Chondrocyte (in vitro differentiated cells): ENCODE results near the gene PTPRQ. TPM values are rescaled to one million over a fixed set of nuclear protein-coding genes. Genes with fewer than 3 reads are reported as not detected.
A peak's percentile ranks its signal among the peaks of the same experiment; 100 is the strongest.
"Not testable (repeated sequence)": the region's sequence is repeated elsewhere in the genome, so short reads cannot be mapped to it uniquely, and the experiment has no call there.

ENCODE experiments used
- DNase-seq: peaks from one replicate; pipeline ENCODE4 v3.0.0; 2021; ENCODE audit warnings: mixed read lengths, low spot score
- H3K27ac Mint-ChIP-seq: one replicate; pipeline ENCODE4 v1.8.0; 2021; ENCODE audit warnings: mild to moderate bottlenecking, moderate library complexity, mixed read lengths; ENCODE audit not compliant: unreplicated experiment
- H3K27me3 Mint-ChIP-seq: 2 replicates; pipeline ENCODE4 v1.8.0; 2021; ENCODE audit warnings: low read depth, mixed read lengths
- H3K36me3 Mint-ChIP-seq: 2 replicates; pipeline ENCODE4 v1.8.0; 2021; ENCODE audit warnings: low read depth, mixed read lengths
- H3K4me1 Mint-ChIP-seq: 2 replicates; pipeline ENCODE4 v1.8.0; 2021; ENCODE audit warnings: low read depth, mild to moderate bottlenecking, mixed read lengths
- H3K4me3 Mint-ChIP-seq: one replicate; pipeline ENCODE4 v1.8.0; 2021; ENCODE audit warnings: mild to moderate bottlenecking, moderate library complexity, mixed read lengths; ENCODE audit not compliant: unreplicated experiment
- H3K9me3 Mint-ChIP-seq: 2 replicates; pipeline ENCODE4 v1.8.0; 2021; ENCODE audit warnings: low read depth, mixed read lengths
- CTCF ChIP-seq: fragments of 200-600 bp; sonication (generic); IDR thresholded peaks from 2 replicates; pipeline ENCODE4 v1.5.0; 2021; ENCODE audit warnings: antibody characterized with exemption, mild to moderate bottlenecking, moderate library complexity
- total RNA-seq: library from RNA; stranded (reverse); gene quantifications from 3 replicates; pipeline ENCODE4 v1.2.1, GENCODE V29; 2021

The PTPRQ gene
- total RNA-seq, 1 donor from 2014 or later: 0.10 TPM

- Mint-ChIP-seq H3K4me3 (no peak overlapping the region), H3K27me3 (no peaks in the 10 kb centered on the region), H3K4me1 (peaks cover 51% of the 10 kb centered on the region), H3K9me3 (peaks cover 11% of the 10 kb centered on the region), H3K27ac (no peak overlapping the region), H3K36me3 (no peaks in the 10 kb centered on the region)
- DNase-seq: no peak
- no peak for TF ChIP-seq CTCF
These were observed 1.4 kb upstream of the PTPRQ start for GRCh38 chr12:80442426-80443222.

- TF ChIP-seq CTCF: no peak
- DNase-seq: no peak
- H3K36me3 Mint-ChIP-seq: no peaks in the 10 kb centered on the region
- H3K27me3 Mint-ChIP-seq: no peaks in the 10 kb centered on the region
- H3K27ac Mint-ChIP-seq: peak overlapping the region; percentile 77
- H3K4me3 Mint-ChIP-seq: no peak overlapping the region
- H3K4me1 Mint-ChIP-seq: peaks cover 49% of the 10 kb centered on the region
- peaks cover 13% of the 10 kb centered on the region for H3K9me3 Mint-ChIP-seq
These were observed 1.2 kb downstream of the PTPRQ start for GRCh38 chr12:80445083-80445793.

GRCh38 chr12:80456513-80456912 lies 12.5 kb downstream of the PTPRQ start:
- peaks cover 10% of the 10 kb centered on the region for H3K9me3 Mint-ChIP-seq
- no peak for TF ChIP-seq CTCF
- H3K4me3 Mint-ChIP-seq: no peak overlapping the region
- no peaks in the 10 kb centered on the region for H3K27me3 Mint-ChIP-seq
- no peaks in the 10 kb centered on the region for H3K4me1 Mint-ChIP-seq
- no peak overlapping the region for H3K27ac Mint-ChIP-seq
- DNase-seq: no peak
- H3K36me3 Mint-ChIP-seq: peaks cover 3% of the 10 kb centered on the region

- peaks cover 5% of the 10 kb centered on the region for H3K9me3 Mint-ChIP-seq
- H3K4me1 Mint-ChIP-seq: no peaks in the 10 kb centered on the region
- DNase-seq: no peak
- no peaks in the 10 kb centered on the region for H3K36me3 Mint-ChIP-seq
- no peaks in the 10 kb centered on the region for H3K27me3 Mint-ChIP-seq
- TF ChIP-seq CTCF: no peak
- H3K27ac Mint-ChIP-seq: no peak overlapping the region
- H3K4me3 Mint-ChIP-seq: no peak overlapping the region
These were observed 16.9 kb downstream of the PTPRQ start for GRCh38 chr12:80460972-80461371.

GRCh38 chr12:80461851-80462250 lies 17.8 kb downstream of the PTPRQ start:
- H3K4me1 Mint-ChIP-seq, H3K4me3 Mint-ChIP-seq, H3K27me3 Mint-ChIP-seq, DNase-seq, H3K9me3 Mint-ChIP-seq, H3K36me3 Mint-ChIP-seq, H3K27ac Mint-ChIP-seq: not testable (repeated sequence)
